GM19452 (cell line): ENCODE data around the gene HBP1.

Experiments
- ATAC-seq: cut with Tn5 transposase; IDR thresholded peaks from one replicate; pipeline ENCODE4 v1.9.1; 2021; ENCODE audit not compliant: unreplicated experiment

Gene HBP1

DNA sequence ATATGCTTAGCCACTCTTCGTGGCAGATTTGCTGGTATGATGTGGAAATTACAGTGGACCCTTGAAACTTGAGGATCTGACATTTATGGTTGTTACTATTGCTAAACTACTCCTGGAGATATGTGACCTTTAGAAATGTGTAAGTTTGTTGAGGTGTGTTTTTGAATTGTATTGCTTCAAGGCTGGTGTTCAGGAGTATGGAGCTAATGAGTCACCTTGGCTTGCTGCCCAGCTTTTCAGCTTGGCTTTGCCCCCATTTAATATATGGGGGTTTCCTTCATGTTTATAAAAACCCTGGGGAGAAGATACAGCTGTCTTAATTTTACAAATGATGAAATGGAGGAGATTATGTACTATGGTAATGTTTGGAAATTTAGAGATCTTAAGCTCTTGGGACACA is 11.6 kb downstream of the HBP1 start:
- ATAC-seq: no peak

DNA sequence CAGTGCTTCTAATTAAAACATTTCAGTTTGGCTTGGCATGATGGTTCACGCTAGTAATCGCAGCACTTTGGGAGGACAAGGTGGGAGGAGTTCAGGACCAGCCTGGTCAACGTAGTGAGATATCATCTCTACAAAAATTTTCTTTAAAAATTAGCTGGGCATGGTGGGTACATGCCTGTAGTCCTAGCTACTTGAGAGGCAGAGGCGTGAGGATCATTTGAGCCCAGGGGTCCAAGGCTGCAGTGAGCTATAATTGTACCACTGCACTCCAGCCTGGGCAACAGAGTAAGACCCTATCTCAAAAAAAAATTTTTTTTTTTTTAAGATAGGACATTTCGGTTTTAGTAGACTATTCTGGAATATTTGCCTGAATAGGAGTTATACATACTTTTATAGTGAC is 12.4 kb downstream of the HBP1 start:
- no peak for ATAC-seq

DNA sequence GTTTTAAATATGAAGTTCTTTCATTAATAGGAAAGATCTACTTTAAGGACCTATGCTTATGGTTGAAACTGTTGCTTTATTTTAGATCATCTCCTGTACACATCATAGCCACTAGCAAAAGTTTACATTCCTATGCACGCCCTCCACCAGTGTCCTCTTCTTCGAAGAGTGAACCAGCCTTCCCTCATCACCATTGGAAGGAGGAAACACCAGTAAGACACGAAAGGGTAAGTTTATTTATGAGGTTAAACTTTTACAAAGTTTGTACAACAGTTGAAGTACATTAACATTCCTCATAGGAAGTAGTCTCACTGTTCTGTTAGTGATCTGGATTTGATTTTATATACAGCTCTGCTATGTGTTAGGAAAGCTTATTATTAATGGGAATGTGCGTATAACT is 16.9 kb downstream of the HBP1 start:
- no peak for ATAC-seq

DNA sequence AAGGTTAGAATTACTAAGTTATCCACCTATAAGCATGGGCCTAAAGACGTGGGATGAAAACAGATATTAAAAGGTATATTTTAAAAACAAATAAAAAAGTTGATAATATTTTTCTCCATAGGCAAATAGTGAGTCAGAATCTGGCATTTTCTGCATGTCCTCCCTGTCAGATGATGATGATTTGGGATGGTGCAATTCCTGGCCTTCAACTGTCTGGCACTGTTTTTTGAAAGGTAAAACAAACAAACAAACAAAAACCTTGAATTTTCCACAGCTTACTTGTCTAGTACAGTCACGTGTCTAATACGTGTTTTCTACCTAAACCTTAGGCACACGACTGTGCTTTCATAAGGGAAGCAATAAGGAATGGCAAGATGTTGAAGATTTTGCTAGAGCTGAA is 17.4 kb downstream of the HBP1 start:
- ATAC-seq: no peak

DNA sequence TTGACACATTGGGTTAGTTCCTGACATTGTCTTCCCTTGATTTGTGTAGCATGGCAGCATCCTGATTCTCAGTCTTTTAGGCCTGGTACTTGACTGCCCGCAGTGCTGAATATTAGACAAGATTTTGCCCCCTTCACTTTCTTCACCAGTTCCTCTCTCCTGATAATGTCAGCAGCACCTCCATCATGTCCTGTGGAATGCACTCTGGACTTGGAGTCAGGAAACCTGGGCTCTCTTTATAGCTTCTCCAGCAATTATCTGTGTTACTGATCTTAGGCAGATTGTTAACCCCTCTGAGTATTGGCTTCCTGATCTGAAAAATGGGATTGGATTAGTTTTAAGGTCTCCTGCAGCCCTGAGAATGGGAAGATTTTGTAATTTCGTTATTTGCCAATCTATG is 19.0 kb downstream of the HBP1 start:
- ATAC-seq: no peak

DNA sequence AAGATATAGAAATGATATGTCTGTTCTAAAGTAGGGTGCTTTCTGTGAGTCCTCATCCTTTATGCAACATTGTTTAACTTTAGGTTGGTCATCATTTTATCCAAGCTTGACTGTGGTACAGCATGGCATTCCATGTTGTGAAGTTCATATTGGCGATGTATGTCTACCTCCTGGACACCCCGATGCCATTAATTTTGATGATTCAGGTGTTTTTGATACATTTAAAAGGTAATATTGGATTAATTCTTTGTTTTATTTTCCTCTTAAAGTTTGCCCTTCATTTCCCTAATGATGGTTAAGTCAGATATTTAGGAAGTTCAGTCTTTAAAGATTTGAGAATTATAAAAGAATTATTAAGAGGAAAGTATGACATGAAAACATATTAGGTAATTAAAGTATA is 21.3 kb downstream of the HBP1 start:
- ATAC-seq: no peak

DNA sequence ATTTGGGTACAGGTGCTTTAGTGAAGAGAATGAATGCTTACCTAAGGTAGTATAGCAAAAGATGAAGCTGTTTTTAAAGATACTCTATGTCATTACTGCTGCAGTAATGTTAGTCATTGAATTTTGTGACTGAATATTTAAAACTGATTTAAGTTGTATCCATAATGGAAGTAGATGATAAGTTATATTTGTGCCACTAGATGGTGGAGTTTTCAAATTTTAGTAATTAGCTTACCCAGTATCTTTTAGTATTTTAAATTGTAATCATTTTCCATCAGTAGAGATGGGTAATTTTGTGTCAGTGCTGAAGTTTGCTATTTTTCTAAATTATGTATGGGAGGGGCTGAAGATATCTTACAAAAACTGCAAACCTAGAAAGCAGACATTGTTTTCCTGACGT is 25.2 kb downstream of the HBP1 start:
- ATAC-seq: no peak

DNA sequence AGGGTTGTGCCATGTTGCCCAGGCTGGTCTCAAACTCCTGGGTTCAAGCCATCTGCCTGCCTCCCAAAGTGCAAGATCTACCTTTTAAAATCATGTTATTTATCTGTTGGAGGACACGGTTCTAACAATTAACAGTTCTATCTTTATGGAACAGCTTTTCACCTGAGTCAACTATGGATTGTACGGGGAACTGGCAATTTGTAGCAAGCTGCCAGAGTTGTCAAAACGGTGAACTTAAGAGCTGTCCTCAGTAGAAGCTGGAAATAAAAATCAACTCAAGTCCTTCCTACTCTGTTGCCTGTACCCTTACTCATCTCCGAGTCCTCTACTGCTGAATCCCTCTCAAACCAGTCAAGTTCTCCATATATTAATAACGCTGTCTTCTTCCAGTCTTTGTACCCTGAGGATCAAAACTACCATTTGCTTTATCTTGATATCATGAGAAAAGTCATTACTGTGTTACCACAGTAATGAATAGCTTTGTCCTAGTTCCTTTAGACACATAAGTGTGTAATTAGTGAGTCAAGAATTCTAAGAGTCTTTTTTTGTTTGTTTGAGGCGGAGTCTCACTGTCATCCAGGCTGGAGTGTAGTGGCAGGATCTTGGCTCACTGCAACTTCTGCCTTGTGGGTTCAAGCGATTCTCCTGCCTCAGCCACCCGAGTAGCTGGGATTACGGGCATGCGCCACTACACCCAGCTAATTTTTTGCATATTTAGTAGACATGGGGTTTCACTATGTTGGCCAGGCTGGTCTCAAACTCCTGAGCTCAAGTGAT is 28.2 kb downstream of the HBP1 start:
- ATAC-seq: no peak

DNA sequence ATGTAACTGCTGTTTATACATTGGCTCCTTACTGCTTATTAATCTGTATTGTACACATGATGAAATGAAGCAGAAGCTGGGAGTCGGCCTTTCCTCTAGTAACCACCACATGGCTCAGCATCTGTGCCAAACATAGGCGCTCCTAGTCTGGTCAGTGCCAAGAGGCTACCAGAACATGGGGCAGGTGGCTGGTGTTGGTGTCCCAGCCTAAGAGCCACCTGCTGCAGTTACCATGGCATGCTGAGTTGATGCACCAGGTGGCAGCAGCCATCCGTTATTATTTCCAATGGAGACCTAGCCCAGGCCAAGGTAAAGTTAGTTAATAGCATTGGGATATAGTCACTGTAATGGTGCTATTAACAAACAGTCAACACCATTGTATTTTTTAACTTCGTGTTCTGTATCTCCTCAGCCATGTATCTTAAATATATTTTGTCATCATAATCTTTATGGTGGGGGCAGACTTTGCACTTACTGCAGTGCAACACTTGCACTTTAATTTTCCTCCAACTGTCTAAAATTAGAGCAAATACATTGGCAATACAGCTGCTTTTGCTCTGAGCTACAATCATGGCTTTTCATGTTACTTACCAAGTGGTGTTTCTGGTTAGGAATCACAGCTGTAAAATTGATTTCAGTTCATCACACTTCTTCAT is 33.1 kb downstream of the HBP1 start:
- no peak for ATAC-seq

DNA sequence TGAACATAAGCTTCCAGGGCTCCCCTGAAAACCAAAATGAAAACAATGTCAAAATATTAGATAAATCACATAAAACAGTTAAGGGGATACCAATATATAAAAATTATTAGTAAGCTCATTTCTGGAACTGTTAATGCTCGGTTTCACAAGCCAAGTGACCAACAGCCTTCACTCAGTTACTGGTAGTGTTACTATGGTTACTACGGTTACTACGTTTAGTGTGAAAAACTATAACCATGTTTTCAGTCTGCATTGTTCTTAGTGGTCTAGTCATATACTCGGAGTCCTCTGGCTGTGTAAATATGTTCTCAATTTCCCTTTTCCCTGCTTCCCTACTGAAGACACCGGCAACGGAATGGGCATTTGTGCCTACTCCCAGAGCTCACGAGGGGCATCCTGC is 34.8 kb downstream of the HBP1 start:
- no peak for ATAC-seq

DNA sequence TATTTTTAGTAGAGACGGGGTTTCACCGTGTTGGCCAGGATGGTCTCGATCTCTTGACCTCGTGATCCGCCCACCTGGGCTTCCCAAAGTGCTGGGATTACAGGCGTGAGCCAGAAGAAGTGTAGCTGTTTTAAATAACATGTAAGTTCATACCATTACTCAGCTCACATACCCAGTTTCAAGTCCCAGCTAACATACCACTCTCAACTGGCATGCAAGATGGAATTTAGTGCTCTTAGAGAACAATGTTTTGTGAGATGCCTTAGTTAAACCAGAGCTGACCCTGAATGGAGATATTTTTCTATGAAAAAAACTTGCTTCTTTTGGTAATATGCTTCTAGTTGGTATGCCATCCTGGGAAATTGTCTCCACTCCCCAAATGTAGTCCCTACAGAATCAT is 37.3 kb downstream of the HBP1 start:
- no peak for ATAC-seq

DNA sequence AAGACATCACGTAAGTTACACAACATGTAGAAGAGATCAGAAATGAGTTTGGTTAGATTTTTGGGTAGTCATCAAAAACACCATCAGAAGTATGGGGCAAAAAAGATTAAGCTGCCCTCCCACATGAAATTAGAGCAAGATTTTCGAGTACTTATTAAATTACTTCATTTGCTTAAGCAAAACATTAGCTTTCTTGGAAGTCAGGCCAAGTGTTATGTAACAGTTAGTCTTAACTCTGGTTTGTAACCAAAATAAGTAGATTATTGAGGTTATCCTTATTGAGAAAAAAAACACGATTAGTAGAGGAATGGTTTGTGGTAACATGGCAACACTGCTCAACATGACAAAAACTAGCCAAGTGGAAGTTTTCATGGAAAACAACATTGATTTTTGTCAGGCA is 37.9 kb downstream of the HBP1 start:
- ATAC-seq: no peak

DNA sequence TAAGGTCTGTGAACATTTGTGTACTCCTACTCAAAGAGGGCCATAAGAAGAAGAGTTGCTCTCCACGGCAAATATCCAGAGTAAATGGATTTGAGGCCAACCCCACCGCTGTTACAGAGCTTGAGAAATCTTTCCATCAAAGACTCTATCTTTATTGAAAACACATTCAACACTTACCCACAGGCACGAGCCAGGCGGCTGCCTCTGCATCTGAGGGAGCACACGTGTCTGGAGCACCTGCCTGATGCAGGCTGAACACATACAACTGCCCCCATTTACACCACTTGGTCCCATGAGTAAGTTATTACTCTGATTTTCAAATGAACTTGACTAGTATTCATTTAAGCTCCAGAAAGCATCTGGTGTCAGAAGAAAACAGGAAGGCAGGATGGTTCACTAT is 38.7 kb downstream of the HBP1 start:
- no peak for ATAC-seq

DNA sequence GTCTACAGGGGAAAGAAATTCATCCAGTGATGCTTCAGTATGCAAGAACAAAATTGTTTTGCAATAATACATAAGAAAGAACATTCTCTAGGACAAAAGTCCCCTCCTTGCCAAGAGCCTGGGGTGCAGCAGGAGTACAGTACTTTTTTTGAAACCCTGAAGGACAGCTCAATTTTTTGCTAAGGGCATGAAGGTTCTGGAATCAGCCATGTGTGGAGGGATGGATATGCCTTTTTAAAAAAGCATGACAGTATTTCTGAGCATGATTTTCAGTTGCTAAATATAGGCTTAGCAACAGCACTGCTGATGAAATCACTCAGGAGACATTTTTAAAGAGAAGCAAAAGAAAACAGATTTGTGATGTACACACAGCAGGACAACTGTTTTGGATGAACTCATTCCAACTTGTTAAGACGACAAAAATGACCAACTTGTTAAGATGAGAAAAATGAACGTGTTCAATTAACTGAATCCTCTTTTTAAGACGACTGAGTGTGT is 39.3 kb downstream of the HBP1 start:
- no peak for ATAC-seq

DNA sequence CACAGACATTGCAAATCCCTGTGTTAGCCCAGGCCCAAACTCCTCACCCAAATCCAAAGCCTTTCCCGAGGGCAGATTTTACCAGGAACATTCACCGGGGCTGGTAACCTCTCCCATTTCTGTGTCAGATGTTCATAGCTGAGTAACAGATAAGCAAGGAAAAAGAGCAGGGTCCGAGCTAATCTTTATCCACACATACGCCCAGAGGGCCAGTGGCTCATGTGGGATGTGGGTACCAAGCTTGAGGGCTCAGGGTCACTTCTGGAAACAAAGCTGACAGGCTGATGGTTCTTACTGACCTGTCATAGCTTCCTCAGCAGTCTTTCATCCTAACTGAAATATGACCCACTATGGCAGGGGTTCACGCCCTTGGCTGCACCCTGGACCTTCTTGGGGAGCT is 39.8 kb downstream of the HBP1 start:
- ATAC-seq: no peak

DNA sequence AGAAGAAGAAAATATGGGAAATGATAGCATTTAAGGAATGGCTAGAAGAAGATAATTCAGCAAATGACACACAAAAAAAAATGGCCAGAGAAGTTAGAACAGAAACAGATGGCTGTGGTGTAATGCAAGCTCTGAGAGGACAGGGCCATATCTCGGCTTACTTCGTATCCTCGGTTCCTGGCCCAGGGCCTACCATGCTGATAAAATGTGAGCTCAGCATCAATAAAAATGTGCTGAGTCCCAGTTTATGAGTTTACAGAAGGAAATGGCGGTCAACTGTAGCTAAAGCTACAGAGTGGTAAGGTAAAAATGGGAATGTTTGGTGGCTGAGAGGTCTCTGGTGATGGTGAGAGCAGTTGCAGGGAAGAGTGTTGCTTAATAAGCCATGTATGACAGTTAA is 40.8 kb downstream of the HBP1 start:
- no peak for ATAC-seq

DNA sequence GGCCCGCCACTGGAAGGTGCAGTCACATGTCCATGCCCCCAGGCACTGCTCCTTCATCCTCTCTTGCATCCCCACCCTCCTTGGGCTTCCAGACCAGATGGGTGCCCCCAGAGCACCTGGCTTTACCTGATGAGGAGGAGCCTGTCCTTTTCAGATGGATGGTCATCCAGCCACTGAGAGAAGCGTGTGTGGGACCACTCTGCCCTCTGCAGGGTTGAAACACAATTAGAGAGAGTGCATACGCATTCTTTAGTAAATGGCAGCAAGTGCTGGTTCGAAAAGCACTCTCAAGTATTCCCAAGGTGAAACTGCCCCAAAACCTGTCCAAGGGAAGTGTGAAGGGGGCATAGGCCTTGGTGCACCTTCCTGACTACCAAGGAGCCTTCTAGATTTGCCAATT is 41.6 kb downstream of the HBP1 start:
- ATAC-seq: no peak

DNA sequence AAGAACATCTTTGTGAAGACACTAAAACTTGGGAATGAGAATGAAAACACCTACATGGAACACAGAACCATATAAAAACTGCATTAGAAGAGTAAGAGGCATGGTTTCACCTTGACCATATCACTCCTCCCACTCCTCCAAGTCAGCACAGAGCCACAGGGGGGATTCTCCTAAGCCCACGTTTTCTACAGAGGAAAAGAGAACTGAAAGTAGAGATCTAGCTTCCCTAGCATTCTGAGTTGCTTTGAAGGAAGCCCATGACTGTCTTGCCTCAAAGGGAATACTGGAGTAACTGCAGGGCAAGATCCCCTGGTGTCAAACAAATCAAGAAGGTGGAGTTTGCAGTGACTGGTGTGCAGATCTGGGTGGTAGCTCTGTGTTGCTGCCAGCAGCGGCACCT is 43.9 kb downstream of the HBP1 start:
- ATAC-seq: no peak

DNA sequence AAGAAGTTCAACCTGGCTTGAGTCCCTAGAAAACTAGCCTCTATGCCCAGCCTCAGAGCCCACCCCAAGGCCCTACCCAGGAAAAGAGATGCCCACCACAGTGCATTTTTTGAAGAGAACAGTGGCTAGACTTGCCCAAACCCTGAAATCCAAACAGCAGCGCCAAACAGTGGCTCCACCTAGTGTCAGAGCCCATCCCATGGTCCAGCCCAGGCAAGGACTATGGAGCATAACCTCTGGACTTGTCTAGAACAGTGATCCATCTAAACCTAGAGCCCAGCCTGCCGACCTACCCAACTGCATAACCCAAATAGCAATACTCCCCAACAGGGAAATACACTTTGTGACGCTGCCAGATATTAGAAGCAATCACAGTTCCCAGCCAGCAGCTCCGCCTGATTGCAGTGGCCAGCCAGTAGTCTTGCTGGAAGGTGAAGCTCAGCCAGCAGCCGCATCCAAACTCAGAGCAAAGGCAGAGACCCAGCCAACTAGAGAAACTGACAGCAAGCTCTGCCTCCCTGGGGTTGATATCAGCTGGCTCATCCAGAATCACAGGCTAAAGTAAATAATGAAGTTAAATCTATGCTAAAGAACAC is 44.5 kb downstream of the HBP1 start:
- ATAC-seq: no peak

DNA sequence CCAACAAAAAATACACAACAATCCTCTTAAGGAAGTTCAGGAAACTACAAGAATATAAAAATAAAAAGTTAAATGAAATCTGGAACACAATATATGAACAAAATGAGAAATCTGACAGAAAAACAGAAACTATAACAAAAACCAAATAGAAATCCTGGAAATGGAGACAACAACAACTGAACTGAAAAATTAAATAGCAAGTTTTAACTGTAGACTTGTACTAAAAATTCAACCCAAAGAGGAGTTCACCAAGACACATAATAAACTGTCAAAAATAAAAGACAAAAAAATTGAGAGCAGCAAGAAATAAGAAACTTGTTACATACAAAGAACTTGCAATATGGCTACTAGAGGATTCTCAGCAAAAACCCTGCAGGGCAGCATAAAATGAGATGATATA is 45.1 kb downstream of the HBP1 start:
- no peak for ATAC-seq

DNA sequence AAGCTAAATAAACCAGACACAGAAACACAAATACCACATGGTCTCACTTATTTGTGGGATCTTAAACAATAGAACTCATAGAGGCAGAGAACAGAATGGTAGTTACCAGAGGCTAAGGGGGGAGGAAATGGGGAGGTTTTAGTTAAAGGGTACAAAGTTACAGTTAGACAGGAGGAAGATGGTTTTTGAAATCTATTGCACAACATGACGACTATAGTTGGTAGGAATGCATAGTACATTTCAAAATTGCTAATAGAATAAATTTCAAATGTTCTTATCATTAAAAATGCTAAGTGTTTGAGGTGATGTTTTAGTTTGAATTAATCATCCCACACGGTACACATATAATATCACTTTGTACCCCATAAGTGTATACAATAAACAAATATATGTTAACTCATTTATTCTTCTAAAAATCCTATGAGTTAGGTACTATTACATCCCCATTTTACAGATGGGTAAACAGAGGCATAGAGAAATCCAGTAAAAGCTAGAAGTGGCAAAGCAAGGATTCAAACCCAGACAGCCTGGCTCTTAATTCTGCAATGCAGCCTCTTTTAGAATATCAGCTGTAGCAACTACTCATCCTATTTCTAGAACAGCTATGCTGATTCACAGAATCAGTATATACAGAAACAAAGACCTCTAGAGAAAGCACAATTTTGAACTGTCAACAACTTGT is 50.9 kb downstream of the HBP1 start:
- ATAC-seq: no peak

DNA sequence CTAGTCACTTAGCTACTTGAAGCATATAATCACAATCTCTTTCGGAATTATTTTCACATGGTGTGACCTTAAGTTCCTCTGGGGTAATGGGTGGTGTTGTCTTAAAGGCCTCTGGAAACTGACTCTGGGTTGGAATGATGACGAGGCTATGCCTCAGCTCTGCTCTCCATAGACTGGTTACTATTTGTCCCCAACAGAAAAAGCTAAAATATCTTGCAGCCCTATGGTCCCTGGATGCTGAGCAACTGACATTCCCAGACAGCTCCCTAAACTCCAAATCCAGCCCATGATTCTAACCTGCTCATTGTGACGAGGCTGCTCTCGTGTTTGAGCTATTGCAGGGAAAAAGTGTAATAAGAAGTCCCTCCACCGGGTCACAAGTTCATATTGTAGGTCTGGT is 51.6 kb downstream of the HBP1 start:
- no peak for ATAC-seq
